Glomerular endothelial cell (primary cell): ENCODE data around the gene MRPL51. TPM values are rescaled to one million over a fixed set of nuclear protein-coding genes. Genes with fewer than 3 reads are reported as not detected.

Experiments used
- total RNA-seq: library from RNA; depleted of rRNA; stranded (reverse); fragments of >200 nt; gene quantifications from 2 replicates; pipeline ENCODE4 v1.2.3, GENCODE V29; 2015

MRPL51 gene
- total RNA-seq, 1 donor from 2014 or later: 86.1 TPM

Other genes with a start within 250 kb of the MRPL51 start
- not detected in 2 replicates for gene PLEKHG6, start 182.6 kb downstream of the MRPL51 start, total RNA-seq
- 204 and 214 TPM in 2 replicates for gene TNFRSF1A, start 151.2 kb downstream of the MRPL51 start, total RNA-seq
- gene SCNN1A, start 117.7 kb downstream of the MRPL51 start, total RNA-seq: 0.24 TPM in 1 of 2 replicates, not detected in the other
- 177 and 186 TPM in 2 replicates for gene LTBR, start 109.1 kb downstream of the MRPL51 start, total RNA-seq
- gene CD27, start 48.3 kb downstream of the MRPL51 start, total RNA-seq: 0.53 TPM in 1 of 2 replicates, not detected in the other
- gene TAPBPL, start 41.2 kb downstream of the MRPL51 start, total RNA-seq: 32.8 and 38.7 TPM in 2 replicates
- 1.8 and 7.2 TPM in 2 replicates for gene VAMP1, start 22.6 kb downstream of the MRPL51 start, total RNA-seq
- gene NCAPD2, start 840 bp upstream of the MRPL51 start, total RNA-seq: 37.3 and 45.0 TPM in 2 replicates
- gene GAPDH, start 41.3 kb upstream of the MRPL51 start, total RNA-seq: 4,807 and 5,799 TPM in 2 replicates
- 26.7 and 30.5 TPM in 2 replicates for gene IFFO1, start 62.8 kb upstream of the MRPL51 start, total RNA-seq
- 29.7 and 46.9 TPM in 2 replicates for gene NOP2, start 75.0 kb upstream of the MRPL51 start, total RNA-seq
- 183 and 211 TPM in 2 replicates for gene CHD4, start 114.1 kb upstream of the MRPL51 start, total RNA-seq
- gene LPAR5, start 142.7 kb upstream of the MRPL51 start, total RNA-seq: 0.58 TPM in 1 of 2 replicates, not detected in the other
- gene ACRBP, start 154.2 kb upstream of the MRPL51 start, total RNA-seq: 0.58 TPM in 1 of 2 replicates, not detected in the other
- 49.7 and 55.1 TPM in 2 replicates for gene ING4, start 169.9 kb upstream of the MRPL51 start, total RNA-seq
- 20.1 and 30.3 TPM in 2 replicates for gene ZNF384, start 196.1 kb upstream of the MRPL51 start, total RNA-seq
- not detected in 2 replicates for gene PIANP, start 207.6 kb upstream of the MRPL51 start, total RNA-seq
- gene COPS7A, start 230.8 kb upstream of the MRPL51 start, total RNA-seq: 58.8 and 72.9 TPM in 2 replicates